HG02642 (cell line): ENCODE measurements around the gene MPRIP.
"Not testable (repeated sequence)": the region's sequence is repeated elsewhere in the genome, so short reads cannot be mapped to it uniquely, and the experiment has no call there.

Experiments used
- ATAC-seq: cut with Tn5 transposase; IDR thresholded peaks from one replicate; pipeline ENCODE4 v1.9.1; 2021; ENCODE audit warnings: mild to moderate bottlenecking; ENCODE audit not compliant: unreplicated experiment, poor library complexity

Gene MPRIP

GRCh38 chr17:17120294-17120693 lies 78.0 kb downstream of the MPRIP start:
- no peak for ATAC-seq

- no peak for ATAC-seq
These were observed 78.4 kb downstream of the MPRIP start for GRCh38 chr17:17120701-17121100.

GRCh38 chr17:17121162-17121561 lies 78.9 kb downstream of the MPRIP start:
- no peak for ATAC-seq

DNA sequence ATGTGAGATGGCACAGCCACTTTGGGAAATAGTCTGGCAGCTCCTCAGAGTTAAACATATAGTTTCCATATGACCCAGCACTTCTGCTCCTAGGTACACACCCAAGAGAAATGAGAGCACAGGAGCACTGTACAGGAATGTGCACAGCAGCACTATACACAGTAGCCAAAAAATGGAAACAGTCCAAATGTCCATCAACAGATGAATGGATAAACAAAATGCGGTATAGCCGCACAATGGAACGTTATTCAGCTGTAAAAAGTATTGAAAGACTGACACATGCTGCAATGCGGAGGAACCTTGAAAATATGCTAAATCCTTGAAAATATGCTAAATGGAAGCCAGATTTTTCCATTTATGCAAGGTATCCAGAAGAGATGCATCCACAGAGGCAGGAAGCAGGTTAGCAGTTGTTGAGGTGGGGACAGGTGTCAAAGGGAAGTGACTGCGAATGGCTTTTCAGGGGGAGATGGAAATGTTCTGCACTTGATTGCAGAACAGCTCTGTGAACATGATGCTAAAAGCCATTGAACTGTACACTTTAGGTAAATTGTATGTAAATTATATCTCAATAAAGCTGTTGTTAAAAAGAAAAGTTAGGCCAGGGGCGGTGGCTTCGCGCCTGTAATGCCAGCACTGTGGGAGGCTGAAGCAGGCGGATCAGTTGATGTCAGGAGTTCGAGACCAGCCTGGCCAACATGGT lies 80.7 kb downstream of the MPRIP start:
- ATAC-seq = no peak

GRCh38 chr17:17124341-17124740 lies 82.1 kb downstream of the MPRIP start:
- no peak for ATAC-seq

DNA sequence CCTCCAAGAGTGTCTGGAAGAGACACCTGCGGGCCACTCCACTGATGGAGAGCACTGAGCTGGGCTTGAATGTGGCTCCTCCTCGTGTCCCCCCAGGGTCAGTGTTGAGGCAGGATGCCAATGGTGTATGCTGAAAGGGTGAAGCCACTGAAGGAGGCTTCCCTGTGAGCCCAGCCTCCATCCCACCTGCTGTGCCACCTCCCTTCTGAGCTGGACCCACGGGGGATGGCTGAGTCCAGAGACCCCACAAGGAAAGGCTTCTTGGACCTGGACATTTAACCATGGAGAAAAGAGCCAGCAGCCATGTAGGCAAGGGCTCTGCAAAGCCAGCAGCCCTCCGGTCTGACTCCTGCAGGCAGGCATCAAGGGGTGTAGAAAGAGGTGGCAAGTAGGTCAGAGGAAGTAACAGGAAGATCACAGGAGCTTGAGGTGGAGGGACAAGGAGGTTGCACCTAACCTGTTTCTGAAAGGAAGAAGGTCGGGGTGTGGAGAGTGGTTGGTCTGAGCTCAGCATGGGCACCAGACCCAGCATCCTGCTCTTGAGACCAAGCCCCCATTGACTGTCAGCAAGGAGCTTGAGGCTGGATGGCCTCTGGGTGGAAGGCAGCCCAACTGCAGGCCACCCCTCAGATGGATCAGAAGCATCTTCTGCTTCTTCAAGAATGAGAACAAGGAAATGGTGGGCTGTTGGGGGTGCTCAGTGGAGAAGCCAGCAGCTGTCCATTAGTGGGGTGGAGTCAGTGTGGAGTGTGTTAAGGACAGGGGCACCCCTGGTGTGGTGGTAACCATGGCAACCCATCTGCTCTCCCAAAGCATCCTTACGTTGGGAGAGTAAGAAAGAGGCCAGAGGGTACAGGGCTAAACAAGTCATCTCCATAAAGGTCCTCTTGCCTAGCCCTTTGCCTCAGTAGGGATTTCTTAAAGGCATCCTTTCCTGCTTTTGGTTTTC lies 83.2 kb downstream of the MPRIP start:
- ATAC-seq = no peak

DNA sequence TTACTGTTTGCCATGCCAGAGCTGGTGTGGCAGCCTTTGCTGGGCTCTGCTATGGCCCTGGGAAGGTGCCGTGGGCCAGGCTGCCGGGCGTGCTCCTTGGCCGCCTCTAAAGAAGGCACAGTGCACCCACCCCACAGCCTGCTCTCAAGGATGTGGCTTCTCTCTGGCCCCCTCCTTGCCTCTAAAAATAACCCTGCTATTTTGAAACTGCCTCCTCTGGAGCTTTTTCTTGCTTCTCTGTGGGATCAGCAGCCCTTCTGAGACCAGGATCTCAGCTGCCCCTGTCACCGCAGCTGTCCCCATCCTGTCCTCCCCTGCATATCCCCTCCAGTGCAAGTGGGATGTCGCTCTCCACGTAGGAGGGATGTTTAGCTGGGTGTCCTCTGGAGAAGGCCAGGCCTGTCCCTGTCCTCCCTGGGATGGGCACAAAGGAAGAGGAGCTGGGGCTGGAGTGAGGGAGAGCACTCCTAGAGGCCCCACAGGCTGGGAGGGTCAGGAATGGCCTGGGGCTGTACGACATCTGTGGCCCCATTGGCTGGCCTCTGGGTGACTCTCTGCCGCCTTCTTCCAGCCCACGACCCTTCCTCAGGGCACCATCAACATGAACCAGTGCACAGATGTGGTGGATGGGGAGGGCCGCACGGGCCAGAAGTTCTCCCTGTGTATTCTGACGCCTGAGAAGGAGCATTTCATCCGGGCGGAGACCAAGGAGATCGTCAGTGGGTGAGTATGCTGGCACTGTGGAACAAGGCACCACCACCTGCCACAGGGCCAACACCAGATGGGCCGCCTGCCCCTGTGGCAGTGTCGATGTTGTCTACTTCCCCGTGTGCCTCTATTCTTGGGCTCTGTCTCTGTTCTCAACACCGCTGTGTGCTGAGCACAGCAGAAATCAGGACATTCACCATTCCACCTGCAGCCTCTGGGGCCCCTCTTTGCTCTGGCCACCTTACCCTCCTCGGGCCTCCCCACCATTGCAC lies 84.2 kb downstream of the MPRIP start:
- ATAC-seq = no peak

DNA sequence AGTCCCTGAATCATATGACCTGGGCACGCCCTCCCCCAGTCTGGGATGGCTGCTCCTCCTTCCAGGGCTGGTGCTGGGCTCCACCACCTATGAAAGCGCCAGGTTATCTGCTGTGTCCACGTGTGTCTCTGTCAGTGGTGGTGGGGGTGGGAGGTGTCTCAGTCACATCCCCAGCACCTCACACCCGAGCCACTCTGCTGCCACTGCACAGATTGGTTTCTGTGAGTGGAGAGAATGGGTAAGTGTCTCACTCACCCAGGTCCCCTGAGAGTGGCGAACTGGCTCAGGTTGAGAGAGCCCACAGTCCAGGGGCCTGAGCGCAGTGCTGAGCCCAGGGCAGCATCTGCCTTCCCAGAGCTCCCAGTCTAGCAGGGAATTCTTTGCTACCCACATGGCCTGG lies 84.9 kb downstream of the MPRIP start:
- no peak for ATAC-seq

GRCh38 chr17:17127730-17128291 lies 85.6 kb downstream of the MPRIP start:
- ATAC-seq = no peak

- no peak for ATAC-seq
These were observed 86.3 kb downstream of the MPRIP start for GRCh38 chr17:17128476-17129075.

- ATAC-seq = no peak
These were observed 87.2 kb downstream of the MPRIP start for GRCh38 chr17:17129466-17129865.

GRCh38 chr17:17130077-17130844 lies 88.0 kb downstream of the MPRIP start:
- no peak for ATAC-seq

GRCh38 chr17:17131839-17132238 lies 89.6 kb downstream of the MPRIP start:
- ATAC-seq = no peak

- ATAC-seq = no peak
These were observed 90.5 kb downstream of the MPRIP start for GRCh38 chr17:17132746-17133145.

DNA sequence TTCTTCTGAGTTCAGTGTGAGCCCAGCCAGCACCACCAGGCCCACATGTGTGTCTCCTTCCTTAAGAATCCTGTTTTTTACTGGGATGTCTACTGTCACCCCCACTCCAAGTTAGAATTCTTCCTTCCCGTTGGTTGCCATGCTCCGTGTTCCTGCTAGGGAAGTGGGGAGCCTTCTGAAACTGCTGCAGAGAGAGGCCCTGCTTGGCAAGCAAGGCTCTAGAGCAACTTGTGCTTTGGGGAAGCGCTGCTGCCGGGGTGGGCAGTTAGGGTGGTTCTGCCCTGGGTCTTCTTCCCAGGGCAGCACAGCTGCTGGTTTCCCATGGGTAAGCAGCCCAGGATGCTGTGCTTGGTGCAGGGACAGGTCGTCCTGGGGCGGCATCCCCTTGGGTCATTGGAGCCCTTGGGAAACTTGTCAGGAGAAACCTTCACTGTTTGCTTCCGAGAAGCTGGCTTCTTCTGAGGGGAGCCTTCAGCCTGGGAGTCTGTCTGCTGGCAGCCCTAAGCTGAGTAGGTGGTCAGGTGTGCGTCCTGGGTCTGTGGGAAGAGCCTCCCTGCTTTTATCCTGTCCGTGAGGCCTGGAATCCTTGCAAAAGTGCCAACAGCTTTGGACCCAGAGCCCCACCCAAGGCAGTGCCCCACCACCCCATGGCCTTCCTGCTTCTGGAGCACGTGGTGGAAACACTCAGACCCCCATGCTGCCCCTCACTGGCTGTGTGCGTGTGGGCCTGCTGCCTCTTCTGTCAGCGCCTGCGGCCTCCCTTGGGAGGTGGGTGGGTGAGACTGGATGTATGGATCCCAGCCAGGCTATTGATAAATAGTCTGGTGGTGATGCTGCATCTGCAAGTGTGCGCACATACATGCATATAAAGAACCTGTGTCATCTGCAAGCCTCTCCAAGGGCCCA lies 92.0 kb downstream of the MPRIP start:
- ATAC-seq = no peak

- ATAC-seq = no peak
These were observed 92.7 kb downstream of the MPRIP start for GRCh38 chr17:17134957-17135333.

DNA sequence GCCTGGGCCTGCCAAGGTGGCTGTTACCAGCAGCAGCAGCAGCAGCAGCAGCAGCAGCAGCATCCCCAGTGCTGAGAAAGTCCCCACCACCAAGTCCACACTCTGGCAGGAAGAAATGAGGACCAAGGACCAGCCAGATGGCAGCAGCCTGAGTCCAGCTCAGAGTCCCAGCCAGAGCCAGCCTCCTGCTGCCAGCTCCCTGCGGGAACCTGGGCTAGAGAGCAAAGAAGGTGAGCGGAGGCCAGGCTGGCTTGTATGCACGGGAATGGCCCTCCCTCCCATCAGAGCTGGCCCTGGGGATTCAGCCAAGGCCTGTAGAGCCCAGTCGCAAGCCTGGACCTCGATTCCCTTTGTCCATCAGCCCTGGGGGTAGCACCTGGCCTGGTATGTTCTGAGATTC lies 94.0 kb downstream of the MPRIP start:
- ATAC-seq = not testable (repeated sequence)
